GM19397 (cell line): ENCODE results near the gene MRTO4.
"Not testable (repeated sequence)": the region's sequence is repeated elsewhere in the genome, so short reads cannot be mapped to it uniquely, and the experiment has no call there.

ENCODE experiments used
- ATAC-seq: cut with Tn5 transposase; IDR thresholded peaks from one replicate; pipeline ENCODE4 v1.9.1; 2021; ENCODE audit warnings: mild to moderate bottlenecking, moderate library complexity; ENCODE audit not compliant: unreplicated experiment

The MRTO4 gene

GRCh38 chr1:19222979-19223824 lies 28.4 kb upstream of the MRTO4 start:
- ATAC-seq, result no peak

DNA sequence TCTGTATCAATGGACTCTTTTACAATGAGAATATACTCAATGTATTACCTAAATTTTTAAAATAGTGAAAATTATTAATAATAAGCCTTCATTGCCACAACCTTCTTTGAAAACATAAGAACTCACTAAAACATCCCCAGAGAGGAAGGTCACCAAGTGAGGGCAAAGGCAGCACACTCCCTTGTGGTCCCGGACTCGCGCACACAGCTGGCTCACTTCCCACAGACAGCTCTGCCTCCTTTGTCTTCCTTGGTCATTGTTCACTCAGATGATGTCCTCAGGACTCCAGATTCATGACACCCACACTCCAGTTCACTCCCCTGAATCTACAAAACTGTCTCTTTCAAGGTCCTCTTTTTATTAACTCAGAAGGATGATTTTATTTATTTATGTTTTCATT lies 22.4 kb upstream of the MRTO4 start:
- ATAC-seq, result no peak

DNA sequence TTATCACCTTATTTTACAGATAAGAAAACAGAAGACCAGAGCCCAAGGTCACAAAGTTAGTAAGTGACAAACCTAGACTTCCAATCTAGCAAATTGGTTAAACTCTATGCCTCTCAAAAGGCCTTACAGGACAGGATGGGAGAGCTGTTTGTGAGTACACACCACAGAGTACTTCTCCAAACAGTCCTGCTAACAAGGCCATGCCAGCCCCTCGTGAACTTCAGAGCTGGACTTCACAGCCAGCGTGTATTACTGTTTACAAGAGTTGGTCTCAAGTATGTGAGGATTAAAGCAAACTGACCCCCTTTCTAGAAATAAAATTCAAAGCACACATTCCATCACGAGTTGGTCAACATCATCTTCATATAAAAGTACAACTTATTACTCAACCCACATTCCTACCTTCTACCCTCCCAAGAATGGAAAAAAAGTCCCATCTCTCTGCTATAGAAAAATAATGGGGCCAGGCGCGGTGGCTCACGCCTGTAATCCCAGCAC lies 21.7 kb upstream of the MRTO4 start:
- no peak for ATAC-seq

DNA sequence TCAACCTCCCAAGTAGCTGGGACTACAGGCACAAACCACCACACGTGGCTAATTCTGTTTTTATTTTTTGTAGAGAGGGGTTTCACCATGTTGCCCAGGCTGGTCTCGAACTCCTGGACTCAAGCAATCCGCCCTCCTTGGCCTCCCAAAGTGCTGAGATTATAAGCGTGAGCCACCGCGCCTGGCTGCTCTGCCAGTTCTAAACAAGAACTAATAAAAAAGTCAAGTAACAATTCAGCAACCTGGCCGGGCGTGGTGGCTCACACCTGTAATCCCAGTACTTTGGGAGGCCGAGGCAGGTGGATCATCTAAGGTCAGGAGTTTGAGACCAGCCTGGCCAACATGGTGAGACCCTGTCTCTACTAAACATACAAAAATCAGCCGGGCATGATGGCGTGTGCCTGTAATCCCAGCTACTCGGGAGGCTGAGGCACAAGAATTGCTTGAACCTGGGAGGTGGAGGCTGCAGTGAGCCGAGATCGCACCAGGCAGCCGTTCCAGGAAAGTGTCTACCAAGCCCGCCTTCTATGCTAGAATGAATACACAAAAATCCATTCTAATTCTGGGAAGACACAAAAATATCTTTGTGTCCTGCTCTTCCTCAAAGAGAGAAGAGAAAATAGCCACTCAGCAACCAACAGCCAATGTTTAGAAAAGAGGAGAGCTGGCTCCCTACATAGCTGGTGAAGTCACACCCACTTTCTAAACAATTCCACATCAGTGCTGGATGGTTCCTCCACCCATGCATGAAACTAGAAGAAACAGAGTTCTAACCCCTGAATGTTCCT lies 19.7 kb upstream of the MRTO4 start:
- ATAC-seq, result not testable (repeated sequence)

DNA sequence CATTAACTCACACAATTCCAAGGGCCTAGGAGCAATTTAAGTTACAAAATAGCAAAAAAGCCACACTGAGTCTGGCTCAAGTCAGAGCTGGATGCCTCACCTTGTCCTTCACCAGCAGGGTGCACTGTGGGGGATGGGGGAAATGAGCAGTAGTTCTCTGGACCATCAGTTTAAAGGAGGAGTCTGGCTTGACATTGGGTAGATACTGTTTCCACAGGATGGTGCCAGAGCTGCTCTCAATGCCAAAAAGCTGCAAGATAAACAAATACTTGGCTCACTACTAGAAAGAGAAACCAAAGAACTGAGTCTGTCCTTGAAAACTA lies 19.1 kb upstream of the MRTO4 start:
- ATAC-seq, result no peak

- ATAC-seq, result no peak
Observed at GRCh38 chr1:19234224-19234623, 17.4 kb upstream of the MRTO4 start.

GRCh38 chr1:19239876-19240275 lies 11.7 kb upstream of the MRTO4 start:
- ATAC-seq, result no peak

DNA sequence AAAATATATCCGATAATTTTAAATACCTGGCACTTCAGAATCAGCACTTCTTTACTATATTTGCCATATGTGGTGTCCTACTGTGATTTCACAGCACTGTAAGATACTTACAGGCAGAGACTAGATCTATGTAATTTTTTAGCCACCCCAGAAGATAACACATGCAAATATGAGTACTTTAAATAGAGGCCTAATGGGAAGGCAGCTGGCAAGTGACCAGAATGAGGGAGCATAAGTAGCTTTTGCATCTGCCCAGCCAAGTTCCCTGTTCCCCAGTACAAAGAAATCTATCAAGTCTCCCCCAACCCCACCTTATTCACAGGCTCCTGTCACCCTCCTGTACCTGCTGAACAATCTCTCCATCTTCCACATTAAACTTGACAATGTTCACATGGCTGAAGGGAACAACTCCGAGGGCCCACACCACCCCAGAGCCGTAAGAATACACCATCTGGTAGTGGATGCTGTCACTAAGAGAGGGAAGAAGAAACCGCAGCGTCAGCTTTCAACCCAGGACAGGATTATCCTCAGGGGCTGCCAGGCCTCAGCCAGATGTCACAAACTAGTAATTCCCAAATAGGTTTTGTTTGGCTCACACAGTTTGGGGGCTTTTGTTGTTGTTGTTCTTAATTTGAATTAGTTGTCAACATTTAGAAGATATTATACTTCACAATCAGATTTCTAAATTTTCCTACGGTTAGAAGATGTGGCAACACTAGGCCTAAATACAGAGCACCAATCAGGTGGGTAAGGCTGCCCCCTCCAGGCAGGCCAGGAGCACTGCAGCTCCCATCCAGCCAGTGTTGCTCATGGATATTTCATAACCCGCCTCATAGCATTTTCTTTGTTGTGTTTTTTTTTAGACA lies 10.7 kb upstream of the MRTO4 start:
- ATAC-seq, result no peak

- no peak for ATAC-seq
Observed at GRCh38 chr1:19250629-19251304, 838 bp upstream of the MRTO4 start.

- no peak for ATAC-seq
Observed at GRCh38 chr1:19254416-19254815, 2.8 kb downstream of the MRTO4 start.

GRCh38 chr1:19255288-19255687 lies 3.7 kb downstream of the MRTO4 start:
- ATAC-seq, result no peak

DNA sequence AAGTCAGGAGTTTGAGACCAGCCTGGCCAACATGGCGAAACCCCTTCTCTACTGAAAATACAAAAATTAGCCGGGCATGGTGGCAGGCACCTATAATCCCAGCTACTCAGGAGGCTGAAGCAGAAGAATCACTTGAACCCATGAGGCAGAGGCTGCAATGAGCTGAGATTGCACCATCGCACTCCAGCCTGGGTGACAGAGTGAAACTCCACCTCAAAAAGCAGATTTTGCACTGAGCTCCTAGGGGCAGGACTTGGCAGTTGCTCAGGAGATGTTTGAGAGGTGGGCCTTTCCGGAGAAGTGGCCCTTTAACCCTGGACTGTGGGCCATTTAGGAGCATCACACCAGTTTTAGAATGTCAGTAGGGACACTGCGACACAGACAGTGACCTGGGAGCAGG lies 4.7 kb downstream of the MRTO4 start:
- ATAC-seq, result not testable (repeated sequence)

- no peak for ATAC-seq
Observed at GRCh38 chr1:19257178-19257914, 5.7 kb downstream of the MRTO4 start.

DNA sequence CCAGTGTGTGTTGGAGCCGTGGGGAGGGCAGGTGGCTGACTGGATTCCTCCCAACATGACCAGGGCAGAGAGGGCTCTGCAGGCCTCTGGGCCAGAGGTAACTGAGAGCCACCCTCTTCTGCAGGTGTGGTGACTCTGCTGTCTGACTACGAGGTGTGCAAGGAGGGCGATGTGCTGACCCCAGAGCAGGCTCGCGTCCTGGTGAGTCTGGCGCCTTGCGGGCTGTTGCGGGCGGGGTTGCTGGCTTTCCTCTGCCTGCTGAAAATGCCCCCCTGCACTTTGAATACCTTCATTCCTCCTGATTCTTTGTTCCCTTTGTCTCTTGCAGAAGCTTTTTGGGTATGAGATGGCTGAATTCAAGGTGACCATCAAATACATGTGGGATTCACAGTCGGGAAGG lies 6.7 kb downstream of the MRTO4 start:
- ATAC-seq, result no peak

GRCh38 chr1:19260211-19261138 lies 8.9 kb downstream of the MRTO4 start:
- ATAC-seq, result no peak

DNA sequence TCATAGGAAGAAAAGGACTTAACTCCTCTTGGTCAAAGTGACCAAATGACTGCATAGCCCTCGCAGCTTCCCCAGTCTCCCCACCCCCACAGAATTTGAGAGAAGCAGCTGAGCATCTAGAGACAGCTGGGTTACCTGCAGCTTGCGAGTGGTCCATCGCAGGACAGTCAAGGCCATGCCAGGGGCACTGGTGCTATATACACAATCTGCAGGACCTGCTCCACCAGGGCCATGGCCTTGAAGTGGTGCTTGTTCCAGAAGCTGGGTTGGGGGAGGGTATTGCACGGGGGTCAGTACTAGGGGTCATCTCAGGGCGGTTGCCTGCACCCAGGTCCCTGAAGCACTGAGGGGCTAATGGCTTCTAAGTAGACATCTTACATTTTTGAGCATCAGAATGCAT lies 10.4 kb downstream of the MRTO4 start:
- no peak for ATAC-seq

- no peak for ATAC-seq
Observed at GRCh38 chr1:19262744-19263143, 11.1 kb downstream of the MRTO4 start.

GRCh38 chr1:19268445-19268844 lies 16.8 kb downstream of the MRTO4 start:
- no peak for ATAC-seq
